ENCODE results near the gene TMEM94.

DNA sequence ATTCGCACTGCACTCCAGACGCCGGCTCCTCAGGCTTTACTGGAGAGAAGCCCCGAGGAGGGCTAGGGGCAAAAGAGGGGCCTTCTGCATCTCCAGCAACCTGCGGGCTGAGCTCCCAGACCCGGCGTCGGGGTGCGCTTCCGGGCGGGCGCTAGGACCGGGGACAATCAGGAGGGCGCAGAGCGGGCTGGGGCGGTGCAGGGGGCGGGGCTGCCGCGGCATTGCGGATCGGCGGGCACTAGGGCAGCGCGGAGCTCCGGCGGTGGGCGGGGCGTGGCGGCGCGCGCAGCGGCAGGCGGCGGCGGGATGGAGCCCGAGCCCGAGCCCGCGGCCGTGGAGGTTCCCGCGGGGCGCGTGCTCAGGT, 59.8 kb downstream of the TMEM94 start, which contains the start of gene TSEN54:
- TF ChIP-seq, protein P1, sequence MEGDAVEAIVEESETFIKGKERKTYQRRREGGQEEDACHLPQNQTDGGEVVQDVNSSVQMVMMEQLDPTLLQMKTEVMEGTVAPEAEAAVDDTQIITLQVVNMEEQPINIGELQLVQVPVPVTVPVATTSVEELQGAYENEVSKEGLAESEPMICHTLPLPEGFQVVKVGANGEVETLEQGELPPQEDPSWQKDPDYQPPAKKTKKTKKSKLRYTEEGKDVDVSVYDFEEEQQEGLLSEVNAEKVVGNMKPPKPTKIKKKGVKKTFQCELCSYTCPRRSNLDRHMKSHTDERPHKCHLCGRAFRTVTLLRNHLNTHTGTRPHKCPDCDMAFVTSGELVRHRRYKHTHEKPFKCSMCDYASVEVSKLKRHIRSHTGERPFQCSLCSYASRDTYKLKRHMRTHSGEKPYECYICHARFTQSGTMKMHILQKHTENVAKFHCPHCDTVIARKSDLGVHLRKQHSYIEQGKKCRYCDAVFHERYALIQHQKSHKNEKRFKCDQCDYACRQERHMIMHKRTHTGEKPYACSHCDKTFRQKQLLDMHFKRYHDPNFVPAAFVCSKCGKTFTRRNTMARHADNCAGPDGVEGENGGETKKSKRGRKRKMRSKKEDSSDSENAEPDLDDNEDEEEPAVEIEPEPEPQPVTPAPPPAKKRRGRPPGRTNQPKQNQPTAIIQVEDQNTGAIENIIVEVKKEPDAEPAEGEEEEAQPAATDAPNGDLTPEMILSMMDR (conservative IDR thresholded peaks at IDR 0.05; ENCODE audit: low read depth, low read length), result no peak
- no peak for TF ChIP-seq EZH2 (IDR thresholded peaks at IDR 0.05; ENCODE audit: borderline replicate concordance, low read depth, low read length, poor library complexity, severe bottlenecking)

Measured in A673 (cell line).